ENCODE results near the gene PTPRN2.

Gene PTPRN2

DNA sequence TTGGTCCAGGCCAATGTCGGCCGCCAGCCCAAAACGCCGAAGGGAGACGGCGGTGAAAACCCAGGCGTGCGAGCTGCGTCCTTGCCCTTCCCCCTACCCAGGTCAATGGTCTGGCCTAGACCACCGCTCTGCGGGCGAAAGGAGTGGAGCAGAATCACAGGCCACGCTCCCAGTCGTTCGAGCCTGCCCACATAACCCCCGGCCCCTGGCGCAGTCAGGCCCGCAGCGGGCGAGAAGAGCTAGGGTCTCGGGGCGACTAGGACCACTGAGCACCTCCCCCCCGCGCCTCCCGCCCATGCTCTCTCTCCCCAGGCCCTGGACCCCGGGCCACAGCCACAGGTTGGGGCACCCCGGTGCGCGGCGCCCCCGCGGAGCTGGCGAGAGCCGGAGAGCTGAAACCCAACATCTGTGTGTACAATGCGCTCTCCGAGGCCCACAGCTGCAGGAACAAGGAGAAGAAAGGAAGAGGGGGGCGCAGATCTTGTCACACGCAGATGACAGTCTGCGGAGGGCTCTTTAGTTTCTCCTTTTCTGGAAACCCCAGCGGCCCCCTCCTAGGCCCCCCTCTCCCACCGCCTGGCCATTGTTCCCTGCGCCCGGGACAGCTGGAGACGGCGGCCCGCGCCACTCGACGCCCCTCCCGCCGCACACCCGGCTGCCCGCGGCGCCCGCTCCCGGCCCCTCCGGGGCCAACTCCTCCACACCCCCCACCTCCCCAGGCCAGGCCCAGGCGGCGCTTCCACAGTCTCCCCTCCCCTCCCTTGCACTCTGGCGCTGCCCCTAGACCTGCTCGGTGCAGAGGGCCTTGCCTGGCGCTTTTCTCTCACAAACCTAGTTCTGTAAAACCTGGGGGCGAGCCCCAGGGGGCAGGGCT is 895.8 kb downstream of the PTPRN2 start:
- no peak for DNase-seq (ENCODE audit: low spot score)
- FAIRE-seq: no peak

- FAIRE-seq (no peak), DNase-seq (ENCODE audit: low spot score) (peak; percentile 87)
These were observed 896.6 kb downstream of the PTPRN2 start for GRCh38 chr7:157690833-157691585.

DNA sequence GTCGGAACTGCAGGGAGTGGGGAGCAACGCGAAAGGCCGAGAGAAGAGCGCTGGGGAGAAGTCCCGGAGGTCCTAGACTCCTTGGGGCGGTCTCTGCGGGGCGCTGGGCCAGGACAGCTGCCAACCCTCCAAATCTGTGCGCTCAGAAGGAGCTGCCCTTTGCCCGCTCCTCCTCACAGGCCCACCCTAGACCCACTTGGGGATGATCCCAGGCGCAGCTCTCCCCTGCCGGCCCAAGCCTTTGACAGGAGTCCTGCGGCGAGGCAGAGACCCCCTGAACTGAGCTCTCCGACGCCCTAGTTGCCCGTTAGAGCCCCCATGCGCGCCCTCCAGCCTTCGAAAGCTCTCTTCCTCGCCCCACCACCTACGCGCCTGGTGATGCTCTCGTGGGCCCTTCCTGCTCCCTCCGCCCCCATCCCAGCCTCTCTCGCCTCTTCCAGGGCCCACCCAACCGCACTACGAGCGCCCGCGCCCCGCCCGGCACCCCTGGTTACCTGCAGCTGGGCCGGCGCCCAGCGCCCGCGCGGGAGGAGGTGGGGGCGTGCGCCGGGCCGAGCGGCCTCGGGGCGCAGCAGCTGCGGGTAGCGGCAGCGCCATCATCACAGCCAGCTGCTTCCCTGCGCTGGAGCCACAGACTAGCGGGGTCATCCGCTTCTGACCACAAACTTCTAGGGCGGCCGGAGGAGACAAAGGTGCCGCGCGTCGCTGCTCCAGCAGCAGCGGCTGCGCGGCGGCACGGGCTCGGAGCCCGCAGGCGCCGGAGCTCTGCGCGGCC is 897.4 kb downstream of the PTPRN2 start:
- peak; percentile 14 for DNase-seq (ENCODE audit: low spot score)
- FAIRE-seq: no peak

DNA sequence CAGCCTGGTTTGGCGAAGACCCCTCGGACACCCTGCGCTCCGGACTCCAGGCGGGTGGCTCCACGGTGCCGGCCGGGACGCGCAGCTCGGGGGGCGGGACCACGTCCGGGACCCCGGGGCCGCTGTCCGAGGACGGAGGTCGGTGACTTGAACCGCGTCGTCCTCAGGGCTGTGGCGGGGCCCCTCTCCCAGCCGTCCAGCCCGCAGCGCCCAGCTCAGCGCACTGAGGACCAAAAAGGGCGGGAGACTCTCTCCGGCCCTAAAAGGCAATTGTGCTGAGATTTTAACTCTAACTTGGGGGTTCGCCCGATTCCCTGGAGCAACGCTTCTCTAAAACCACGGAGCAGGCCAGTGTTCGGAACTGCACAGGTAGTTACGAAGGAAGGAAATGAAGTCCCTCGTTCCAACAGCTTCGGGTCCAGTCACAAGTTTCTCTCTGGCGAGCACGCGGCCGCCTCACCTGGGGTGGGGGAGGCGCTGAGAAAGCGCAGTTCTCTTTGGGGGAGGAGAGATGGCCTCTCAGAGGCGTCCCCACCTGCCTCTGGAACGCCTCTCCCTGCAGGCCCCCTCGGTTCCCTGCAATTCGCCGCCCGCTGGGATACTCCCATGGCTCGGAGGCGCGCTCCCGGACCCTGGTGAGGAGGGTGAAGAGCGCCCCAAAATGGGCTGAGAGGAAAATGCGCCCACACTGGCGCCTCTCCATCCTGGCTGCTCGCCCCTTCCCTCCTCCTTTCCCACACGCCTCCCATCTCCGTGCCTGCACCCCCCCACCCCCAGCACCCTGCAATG is 898.2 kb downstream of the PTPRN2 start:
- FAIRE-seq (no peak), DNase-seq (ENCODE audit: low spot score) (peak; percentile 20)

- FAIRE-seq (no peak), DNase-seq (ENCODE audit: low spot score) (no peak)
These were observed 898.9 kb downstream of the PTPRN2 start for GRCh38 chr7:157688533-157689268.

- no peak for FAIRE-seq
- DNase-seq (ENCODE audit: low spot score): no peak
These were observed 899.6 kb downstream of the PTPRN2 start for GRCh38 chr7:157687845-157688532.

GRCh38 chr7:157687158-157687557 is 900.5 kb downstream of the PTPRN2 start:
- no peak for FAIRE-seq
- DNase-seq (ENCODE audit: low spot score): no peak

- DNase-seq (ENCODE audit: low spot score) (no peak), FAIRE-seq (no peak)
These were observed 901.2 kb downstream of the PTPRN2 start for GRCh38 chr7:157686285-157686894.

GRCh38 chr7:157685430-157686284 is 902.0 kb downstream of the PTPRN2 start:
- DNase-seq (ENCODE audit: low spot score): no peak
- no peak for FAIRE-seq

DNA sequence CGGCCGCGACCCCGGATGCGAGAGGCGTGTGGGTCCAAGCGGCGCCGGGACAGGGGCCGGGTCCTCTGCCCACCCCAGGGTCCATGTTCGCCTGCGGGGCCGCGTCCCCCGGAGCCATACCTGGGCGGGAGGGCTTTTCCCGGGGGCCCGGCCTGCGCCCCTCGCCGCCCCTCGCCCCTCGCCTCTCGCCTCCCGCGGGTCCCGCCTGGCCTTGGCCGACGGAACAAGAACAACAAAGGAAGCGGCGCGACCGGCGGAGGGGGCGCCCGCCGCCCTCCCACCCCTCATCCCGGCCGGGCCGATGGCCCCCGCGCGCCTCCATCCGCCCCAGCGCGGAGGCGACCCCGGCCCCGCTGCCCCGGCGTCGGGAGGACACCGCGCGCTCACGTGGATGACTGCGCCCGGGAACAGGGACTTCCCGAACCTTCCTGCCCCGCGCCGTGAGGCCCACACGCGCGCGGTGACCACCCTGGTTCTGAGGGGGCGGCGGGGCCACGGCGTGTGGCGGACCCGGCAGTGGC is 902.7 kb downstream of the PTPRN2 start:
- DNase-seq (ENCODE audit: low spot score) (no peak), FAIRE-seq (no peak)

DNA sequence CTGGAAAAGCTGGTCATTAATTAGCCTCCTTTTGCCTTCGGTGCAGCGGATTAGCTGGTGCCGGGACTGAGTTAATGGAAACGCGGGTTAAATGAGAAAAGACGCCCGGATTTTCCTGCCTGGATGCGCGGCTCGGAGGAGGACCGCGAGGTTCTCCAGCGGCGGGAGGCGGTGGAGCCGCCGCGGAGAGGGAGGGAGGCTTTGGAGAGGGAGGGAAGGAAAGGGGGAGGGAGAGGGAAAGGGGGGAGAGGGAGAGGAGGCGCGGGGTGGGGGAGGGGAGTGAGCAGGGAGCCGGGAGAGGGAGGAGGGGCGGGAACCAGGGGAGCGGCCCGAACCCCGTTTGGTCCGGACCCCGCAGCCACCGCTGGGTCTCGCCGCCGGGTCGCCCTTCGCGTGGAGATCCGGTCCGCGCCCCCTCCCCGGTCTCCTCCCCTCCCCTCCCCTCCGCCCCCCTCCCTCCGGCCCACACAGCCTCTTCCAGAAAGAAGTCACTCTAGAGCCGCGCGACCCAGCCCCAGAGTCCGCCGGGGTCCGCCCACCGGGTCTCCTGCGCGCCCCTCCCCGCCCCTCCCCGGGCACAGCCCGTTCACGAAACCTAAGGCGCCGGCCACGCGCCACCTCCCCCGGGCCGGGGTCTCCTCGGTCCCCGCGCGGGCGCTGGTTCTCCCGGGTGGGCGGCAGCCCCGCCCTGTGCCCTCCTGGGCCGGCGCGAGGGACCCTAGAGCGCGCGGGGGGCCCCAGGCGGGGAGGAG is 903.3 kb downstream of the PTPRN2 start:
- DNase-seq (ENCODE audit: low spot score) (no peak), FAIRE-seq (no peak)

DNA sequence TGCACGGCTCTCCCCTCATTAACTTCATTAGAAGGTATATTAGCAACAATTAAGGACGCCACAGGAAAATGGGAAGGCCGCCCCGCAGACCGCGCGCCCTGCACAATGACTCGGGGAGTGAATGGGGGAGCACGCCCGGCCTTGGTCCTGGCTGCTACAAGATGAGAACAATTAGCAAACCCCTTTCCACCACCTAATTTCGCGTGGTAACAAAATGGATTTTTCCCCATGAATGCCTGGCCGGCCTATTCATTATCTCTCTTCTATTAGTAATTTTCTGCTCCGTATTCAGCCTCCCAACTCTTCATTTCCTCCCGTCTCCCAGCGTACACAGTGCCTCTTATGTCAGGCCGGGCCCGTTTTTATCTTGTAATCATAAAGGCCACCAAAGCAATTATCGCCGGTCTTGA is 903.9 kb downstream of the PTPRN2 start:
- FAIRE-seq (no peak), DNase-seq (ENCODE audit: low spot score) (no peak)

DNA sequence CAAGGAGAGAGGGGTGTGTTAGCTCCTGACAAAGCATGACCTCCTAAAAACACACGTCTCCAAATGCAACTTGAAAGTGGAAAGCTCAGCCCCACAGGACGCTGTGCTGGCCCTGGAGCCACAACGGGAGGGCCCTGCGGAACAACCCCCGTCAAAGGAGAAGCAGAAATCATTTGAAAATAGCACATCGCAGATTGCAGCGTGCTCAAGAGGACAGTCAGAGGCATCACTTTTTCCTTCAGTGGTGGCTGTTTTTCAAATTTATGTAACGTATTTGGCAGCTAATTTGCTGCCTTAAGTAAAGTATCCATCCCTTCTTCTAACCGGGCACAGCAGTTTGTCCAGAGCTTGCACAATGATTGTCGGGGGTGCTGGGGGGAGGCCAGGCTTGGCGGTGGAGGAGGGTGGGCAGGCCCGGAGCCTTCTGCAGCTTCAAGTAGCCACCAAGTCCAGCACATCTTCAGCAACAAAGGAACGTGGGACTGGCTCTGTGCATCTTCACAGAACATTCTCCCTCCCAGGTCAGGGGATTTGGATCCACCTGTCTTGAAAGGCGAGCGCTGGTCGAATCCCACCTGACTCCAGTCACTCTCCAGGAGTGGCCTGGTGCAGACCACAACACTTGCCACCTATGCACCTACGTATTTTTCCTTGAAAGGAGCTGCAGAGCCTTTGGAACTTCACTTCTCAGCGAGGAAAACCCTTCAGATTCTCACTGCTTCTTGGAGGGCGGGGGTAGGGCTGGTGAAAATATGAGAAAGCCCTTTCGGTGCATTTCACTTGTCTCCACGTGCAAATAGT is 904.5 kb downstream of the PTPRN2 start:
- DNase-seq (ENCODE audit: low spot score): no peak
- no peak for FAIRE-seq

DNA sequence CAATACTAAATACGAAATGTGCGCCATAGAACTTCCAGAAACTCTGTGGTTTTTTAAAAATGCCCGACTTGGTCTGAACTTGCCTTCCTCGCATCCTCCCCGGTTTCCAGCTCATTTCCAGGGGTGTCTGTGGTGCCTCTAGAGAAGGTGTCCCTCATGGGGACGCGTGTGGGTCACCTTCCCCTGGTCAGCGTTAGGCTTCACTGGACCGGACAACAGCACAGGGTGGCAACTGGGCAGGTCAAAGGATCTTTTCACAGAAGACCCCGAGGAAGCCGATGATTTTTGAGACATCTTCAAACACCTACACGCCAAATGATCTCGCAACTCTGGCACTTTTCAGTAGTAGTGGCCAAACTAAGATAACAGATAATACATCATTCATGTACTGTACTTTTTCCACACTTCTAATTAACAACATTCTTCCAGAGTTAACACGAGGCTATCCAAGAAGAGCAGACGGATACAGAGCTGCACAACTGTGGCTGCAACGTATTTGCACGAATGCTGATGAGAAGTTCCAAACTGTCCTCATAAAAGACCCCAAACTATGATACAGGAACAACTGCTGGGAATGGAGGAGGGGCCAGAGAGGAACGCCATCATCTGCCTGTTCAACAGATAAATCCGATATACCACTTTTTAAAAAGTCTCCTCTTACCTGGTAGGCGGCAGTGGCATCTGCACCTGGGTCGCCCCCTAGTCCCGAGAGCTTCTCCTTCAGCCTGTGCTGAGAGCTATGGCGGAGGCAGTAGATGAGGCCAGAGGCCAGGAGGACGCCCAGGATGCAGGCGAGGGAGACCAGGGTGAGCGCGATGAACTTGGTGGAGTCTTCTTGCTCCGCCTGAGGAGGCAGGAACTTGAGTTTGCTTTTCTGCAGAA is 905.3 kb downstream of the PTPRN2 start:
- DNase-seq (ENCODE audit: low spot score): no peak
- no peak for FAIRE-seq

- DNase-seq (ENCODE audit: low spot score) (no peak), FAIRE-seq (no peak)
These were observed 908.0 kb downstream of the PTPRN2 start for GRCh38 chr7:157679607-157680006.

- no peak for FAIRE-seq
- no peak for DNase-seq (ENCODE audit: low spot score)
These were observed 909.1 kb downstream of the PTPRN2 start for GRCh38 chr7:157678501-157678900.
